ENCODE results near the gene RALA. TPM values are rescaled to one million over a fixed set of nuclear protein-coding genes. Genes with fewer than 3 reads are reported as not detected.
A peak's percentile ranks its signal among the peaks of the same experiment; 100 is the strongest.

The RALA gene
- total RNA-seq, 4 donors from 2014 or later, result 5.4 to 29.8 (median 17.9) TPM

GRCh38 chr7:39607865-39608264 lies 15.5 kb upstream of the RALA start:
- DNase-seq, result no peak
- H3K27ac ChIP-seq, result no peak overlapping the region
- no peaks in the 10 kb centered on the region for H3K36me3 ChIP-seq
- intact Hi-C loops (cut with DNase I; ENCODE audit: low total_unique reads) (no loop called here), in situ Hi-C loops (cut with MboI; ENCODE audit: low pct_ligation_motif_present in 1 of 4, low pct_unique_long_range_greater_than_20kb in 1 of 4, low sequenced_read_pairs in 3 of 4) (no loop called here)
- H3K27me3 ChIP-seq, result peaks cover 6% of the 10 kb centered on the region
- H3K4me3 ChIP-seq, result no peak overlapping the region
- H3K9me3 ChIP-seq, result no peaks in the 10 kb centered on the region
- H3K4me1 ChIP-seq, result peaks cover 0 to 9% (median 1%) of the 10 kb centered on the region in 4 donors
- WGBS, 2 donors (ENCODE audit: low coverage in 1 of 2), result 88 to 100% methylated on average over 2 of the region's 2 CpGs
- TF ChIP-seq POLR2A (IDR thresholded peaks at IDR 0.05) (no peak), POLR2AphosphoS5 (IDR thresholded peaks at IDR 0.05) (no peak), CTCF (IDR thresholded peaks at IDR 0.05) (no peak), EP300 (IDR thresholded peaks at IDR 0.05; ENCODE audit: low read depth) (no peak)

GRCh38 chr7:39608278-39608677 lies 15.1 kb upstream of the RALA start:
- WGBS, 2 donors (ENCODE audit: low coverage in 1 of 2), result 56 to 80% methylated on average over 3 of the region's 3 CpGs
- no peak for TF ChIP-seq EP300 (IDR thresholded peaks at IDR 0.05; ENCODE audit: low read depth)
- no peak for TF ChIP-seq POLR2A (IDR thresholded peaks at IDR 0.05)
- TF ChIP-seq POLR2AphosphoS5 (IDR thresholded peaks at IDR 0.05), result no peak
- no peak for TF ChIP-seq CTCF (IDR thresholded peaks at IDR 0.05)
- in situ Hi-C loops (cut with MboI; ENCODE audit: low pct_ligation_motif_present in 1 of 4, low pct_unique_long_range_greater_than_20kb in 1 of 4, low sequenced_read_pairs in 3 of 4), result no loop called here
- peaks cover 0 to 9% (median 1%) of the 10 kb centered on the region in 4 donors for H3K4me1 ChIP-seq
- H3K4me3 ChIP-seq, result no peak overlapping the region
- H3K36me3 ChIP-seq, result no peaks in the 10 kb centered on the region
- no peak for DNase-seq
- intact Hi-C loops (cut with DNase I; ENCODE audit: low total_unique reads), result no loop called here
- peaks cover 9% of the 10 kb centered on the region for H3K27me3 ChIP-seq
- H3K9me3 ChIP-seq, result no peaks in the 10 kb centered on the region
- no peak overlapping the region for H3K27ac ChIP-seq

- peaks cover 0 to 9% (median 1%) of the 10 kb centered on the region in 4 donors for H3K4me1 ChIP-seq
- intact Hi-C loops (cut with DNase I; ENCODE audit: low total_unique reads) (no loop called here), in situ Hi-C loops (cut with MboI; ENCODE audit: low pct_ligation_motif_present in 1 of 4, low pct_unique_long_range_greater_than_20kb in 1 of 4, low sequenced_read_pairs in 3 of 4) (no loop called here)
- no peaks in the 10 kb centered on the region for H3K9me3 ChIP-seq
- no peak overlapping the region for H3K27ac ChIP-seq
- TF ChIP-seq CTCF (IDR thresholded peaks at IDR 0.05), result no peak
- TF ChIP-seq POLR2A (IDR thresholded peaks at IDR 0.05), result no peak
- no peak for TF ChIP-seq EP300 (IDR thresholded peaks at IDR 0.05; ENCODE audit: low read depth)
- TF ChIP-seq POLR2AphosphoS5 (IDR thresholded peaks at IDR 0.05), result no peak
- no peaks in the 10 kb centered on the region for H3K36me3 ChIP-seq
- WGBS, 2 donors (ENCODE audit: low coverage in 1 of 2), result 30 to 43% methylated on average over 2 to 21 of the region's 36 CpGs
- DNase-seq, result no peak
- H3K4me3 ChIP-seq, result peak overlapping the region in 2 of 4 donors; percentile 20 to 28
- H3K27me3 ChIP-seq, result peaks cover 12% of the 10 kb centered on the region
Observed at GRCh38 chr7:39609113-39609934, 14.0 kb upstream of the RALA start.

- TF ChIP-seq POLR2A (IDR thresholded peaks at IDR 0.05), result no peak
- no peak for TF ChIP-seq POLR2AphosphoS5 (IDR thresholded peaks at IDR 0.05)
- TF ChIP-seq EP300 (IDR thresholded peaks at IDR 0.05; ENCODE audit: low read depth), result no peak
- no peak for TF ChIP-seq CTCF (IDR thresholded peaks at IDR 0.05)
- H3K4me3 ChIP-seq, result peak overlapping the region in 2 of 4 donors; percentile 20 to 28
- intact Hi-C loops (cut with DNase I; ENCODE audit: low total_unique reads) (no loop called here), in situ Hi-C loops (cut with MboI; ENCODE audit: low pct_ligation_motif_present in 1 of 4, low pct_unique_long_range_greater_than_20kb in 1 of 4, low sequenced_read_pairs in 3 of 4) (no loop called here)
- no peak overlapping the region for H3K27ac ChIP-seq
- H3K4me1 ChIP-seq, result peaks cover 0 to 9% (median 1%) of the 10 kb centered on the region in 4 donors
- DNase-seq, result no peak
- WGBS, 2 donors (ENCODE audit: low coverage in 1 of 2), result 81 to 92% methylated on average over 3 to 5 of the region's 5 CpGs
- peaks cover 12% of the 10 kb centered on the region for H3K27me3 ChIP-seq
- no peaks in the 10 kb centered on the region for H3K9me3 ChIP-seq
- no peaks in the 10 kb centered on the region for H3K36me3 ChIP-seq
Observed at GRCh38 chr7:39609935-39610263, 13.5 kb upstream of the RALA start.

All from transverse colon (tissue), 4 donors.